Measurements from ENCODE around the gene ABCB9.

Gene ABCB9

GRCh38 chr12:122994781-122995502 lies 28.7 kb upstream of the ABCB9 start:
- no peak for DNase-seq

- peak in 1 of 5 donors; percentile 4 for DNase-seq
These were observed 27.9 kb upstream of the ABCB9 start for GRCh38 chr12:122994140-122994675.

DNA sequence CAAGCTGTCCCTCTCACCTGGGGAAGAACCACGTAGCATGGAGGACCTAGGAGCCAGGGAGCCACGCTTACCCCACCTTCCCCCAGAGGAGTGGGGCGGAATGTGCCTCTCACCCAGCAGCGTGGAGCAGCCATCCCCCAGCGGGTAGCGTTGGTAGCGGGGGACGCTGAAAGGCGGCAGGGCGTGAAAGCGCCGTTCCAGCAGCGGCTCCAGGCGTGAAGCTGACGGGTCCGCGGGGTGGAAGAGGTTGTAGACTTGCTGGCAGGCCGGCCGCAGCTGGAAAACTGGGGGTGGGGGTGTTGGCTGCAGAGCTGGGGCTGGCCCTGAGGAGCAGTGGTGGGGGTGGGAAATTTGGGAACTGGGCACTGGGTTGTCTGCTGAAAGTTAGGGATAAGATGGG lies 26.1 kb upstream of the ABCB9 start:
- DNase-seq, result peak in 2 of 5 donors; percentile 2 to 10

DNA sequence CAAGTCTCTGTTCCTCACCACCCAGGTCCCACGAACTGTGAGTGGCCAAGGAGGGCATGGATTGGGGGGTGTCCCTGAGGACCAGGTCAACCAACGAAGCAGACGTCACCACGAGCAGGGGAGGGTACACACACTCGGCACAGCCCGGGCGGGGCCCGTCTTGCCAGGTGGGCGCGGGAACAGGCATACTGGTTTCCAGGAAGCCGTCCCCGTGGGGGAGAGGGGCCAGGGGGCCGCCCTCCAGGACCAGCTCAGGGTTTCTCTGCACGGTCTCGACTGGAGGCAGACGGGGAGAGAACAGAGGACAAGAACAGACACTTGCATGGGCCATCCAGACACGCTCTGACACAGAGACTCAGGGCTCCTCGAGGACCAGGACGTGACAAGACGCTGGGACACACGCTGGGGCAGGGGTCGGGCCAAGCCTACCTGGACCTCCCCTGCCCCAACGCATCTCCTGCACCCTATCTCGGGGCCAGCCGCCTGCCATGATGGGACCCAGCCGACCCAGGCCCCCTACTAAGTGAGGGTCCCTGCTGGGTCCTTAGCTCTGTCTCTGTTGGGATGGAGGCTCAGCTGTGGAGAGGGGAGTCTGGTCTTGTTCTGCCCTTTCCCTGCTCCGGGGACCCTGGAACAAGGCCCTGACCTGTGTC lies 25.5 kb upstream of the ABCB9 start:
- DNase-seq, result peak in 1 of 5 donors; percentile 4

GRCh38 chr12:122990961-122991622 lies 24.8 kb upstream of the ABCB9 start:
- DNase-seq, result no peak

DNA sequence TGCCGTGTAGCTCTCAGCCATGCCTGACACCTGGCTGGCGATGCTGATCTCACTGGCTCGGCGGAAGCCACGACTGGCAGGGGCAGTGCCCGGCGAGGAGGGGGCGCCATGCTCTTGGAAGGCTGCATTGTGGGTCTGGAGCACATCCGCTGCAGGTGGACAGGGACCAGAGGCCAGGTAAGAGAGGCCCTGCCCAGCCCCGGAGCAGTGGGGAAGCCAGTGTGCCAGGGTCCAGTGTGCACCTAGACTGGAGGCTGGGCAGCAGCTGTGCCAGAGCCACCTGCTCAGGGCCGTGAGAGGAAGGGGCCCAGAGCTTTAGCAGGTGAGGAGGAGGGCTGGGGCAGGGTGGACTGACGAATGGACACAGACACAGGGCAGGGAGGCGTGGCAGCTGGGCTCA lies 24.3 kb upstream of the ABCB9 start:
- DNase-seq, result no peak

DNA sequence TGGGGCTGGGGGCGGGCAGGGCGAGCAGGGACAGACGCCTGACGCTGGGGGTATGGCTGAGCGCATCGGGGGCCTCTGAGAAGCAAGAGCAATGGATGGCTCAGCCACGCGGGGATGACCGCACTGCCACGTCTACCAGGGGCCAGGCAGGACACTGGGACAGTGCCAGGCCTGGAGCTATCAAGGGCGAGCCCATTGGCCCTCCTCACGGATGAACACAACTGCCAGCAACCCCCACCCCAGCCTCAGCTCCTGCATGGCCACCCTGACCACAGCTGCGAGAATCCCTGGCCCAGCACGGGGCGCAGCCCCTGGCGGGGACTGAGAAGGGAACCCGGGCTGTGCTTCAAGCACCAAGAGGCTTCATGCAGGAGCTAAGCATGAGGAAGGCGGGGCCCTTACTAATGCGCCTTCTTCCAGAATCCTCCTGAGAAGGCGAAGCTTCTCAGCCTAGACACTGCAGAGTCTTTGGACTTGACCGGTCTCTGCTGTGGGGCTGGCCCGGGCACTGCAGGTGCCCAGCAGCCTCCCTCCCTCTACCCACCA lies 23.7 kb upstream of the ABCB9 start:
- no peak for DNase-seq

DNA sequence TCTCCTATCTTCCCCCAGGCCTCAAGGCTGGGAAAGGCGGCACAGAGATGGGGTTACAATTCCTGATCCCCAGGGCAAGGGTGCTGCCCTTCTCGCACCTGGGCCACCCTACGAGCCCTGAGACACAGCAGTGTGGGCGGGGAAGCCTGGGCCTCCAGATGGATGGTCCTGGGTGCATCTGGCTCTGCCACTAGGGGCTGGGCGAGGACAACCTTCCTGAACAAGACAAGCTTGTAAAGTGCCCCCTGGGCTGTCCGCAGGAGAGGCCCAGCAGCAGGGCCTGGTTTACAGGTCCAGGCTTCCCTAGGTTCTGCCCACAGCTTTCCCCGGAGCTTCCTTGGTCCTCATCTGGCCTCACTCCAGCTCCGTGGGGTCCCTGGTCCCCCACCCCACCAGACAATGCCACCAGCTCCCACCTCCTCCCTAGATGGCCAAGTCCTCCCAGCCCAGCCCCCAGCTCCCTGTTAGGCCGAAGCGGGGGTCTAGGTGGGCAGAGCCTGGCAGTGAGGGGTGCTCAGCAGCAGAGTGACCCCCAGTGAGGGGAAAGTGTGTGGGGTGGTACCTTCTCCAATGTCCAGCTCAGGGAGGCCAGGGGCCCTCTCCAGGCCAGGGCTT lies 23.1 kb upstream of the ABCB9 start:
- no peak for DNase-seq

GRCh38 chr12:122988612-122989212 lies 22.4 kb upstream of the ABCB9 start:
- DNase-seq, result no peak

GRCh38 chr12:122988036-122988435 lies 21.8 kb upstream of the ABCB9 start:
- no peak for DNase-seq

DNA sequence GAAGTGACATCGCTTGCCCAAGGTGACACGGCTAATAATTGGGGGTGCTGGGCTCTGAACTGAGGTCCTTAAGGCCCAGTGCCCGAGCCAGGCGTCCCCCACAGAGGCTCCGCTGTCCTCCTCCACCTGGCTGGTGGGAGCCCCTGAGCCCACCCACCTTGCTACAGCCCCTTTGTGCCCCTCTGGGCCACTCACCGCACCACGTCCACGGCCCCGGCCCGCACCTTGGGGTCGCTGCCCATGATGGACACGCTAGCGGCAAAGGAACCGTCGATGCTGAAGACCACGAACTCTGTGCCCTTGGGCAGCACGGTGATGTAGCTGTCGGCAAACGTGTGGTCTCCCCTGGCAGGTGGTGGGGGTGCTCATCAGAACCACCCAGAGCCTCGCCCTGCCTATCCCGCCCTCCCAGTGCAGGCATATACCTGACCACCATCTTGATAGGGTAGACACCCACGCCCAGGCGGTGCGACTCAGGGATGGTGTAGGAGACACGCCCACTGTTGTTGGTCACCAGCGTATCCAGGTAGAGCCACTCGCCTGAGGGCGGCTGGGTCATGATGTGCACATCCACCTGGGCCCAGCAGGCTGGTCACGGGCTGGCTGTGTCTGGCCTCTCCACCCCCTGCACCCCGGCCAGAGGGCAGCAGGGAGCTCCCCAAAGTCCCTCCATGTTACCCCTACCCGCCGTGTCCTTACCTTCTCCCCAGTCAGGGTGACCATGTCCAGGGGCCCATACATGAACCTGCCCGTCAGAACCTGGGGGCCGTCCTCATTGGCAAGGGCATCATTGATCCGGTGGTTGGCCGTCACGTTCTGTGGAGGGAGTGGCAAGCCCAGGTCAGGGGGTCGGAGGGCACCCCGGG lies 21.1 kb upstream of the ABCB9 start:
- no peak for DNase-seq

DNA sequence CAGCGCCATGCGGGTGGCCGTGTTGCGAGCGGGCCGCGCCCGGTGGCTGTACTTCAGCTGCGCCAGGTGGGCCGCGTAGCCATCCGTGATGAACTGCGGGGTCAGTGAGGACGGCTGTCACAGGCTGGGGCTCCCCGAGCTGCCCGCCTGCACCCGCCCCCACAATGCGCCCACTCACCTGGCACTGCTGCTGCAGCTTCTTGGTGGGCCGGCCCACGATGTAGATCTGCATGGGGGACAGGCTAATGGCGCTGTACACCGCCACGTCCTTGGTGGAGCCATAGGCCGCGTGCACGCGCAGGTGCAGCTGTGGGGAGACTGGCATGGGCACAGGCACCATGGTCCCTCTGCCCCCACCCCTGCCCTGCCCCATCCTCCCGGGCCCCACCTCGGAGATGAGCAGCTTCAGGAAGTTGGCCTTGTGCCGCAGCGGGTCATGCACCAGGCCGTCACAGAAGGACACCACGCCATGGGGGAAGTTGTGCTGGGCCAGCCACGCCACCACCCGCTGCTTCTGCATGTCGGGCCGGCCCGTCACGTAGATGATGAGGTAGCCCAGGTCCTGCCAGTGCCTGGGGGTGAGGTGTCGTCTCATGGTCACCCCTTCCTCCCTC lies 20.1 kb upstream of the ABCB9 start:
- no peak for DNase-seq

DNA sequence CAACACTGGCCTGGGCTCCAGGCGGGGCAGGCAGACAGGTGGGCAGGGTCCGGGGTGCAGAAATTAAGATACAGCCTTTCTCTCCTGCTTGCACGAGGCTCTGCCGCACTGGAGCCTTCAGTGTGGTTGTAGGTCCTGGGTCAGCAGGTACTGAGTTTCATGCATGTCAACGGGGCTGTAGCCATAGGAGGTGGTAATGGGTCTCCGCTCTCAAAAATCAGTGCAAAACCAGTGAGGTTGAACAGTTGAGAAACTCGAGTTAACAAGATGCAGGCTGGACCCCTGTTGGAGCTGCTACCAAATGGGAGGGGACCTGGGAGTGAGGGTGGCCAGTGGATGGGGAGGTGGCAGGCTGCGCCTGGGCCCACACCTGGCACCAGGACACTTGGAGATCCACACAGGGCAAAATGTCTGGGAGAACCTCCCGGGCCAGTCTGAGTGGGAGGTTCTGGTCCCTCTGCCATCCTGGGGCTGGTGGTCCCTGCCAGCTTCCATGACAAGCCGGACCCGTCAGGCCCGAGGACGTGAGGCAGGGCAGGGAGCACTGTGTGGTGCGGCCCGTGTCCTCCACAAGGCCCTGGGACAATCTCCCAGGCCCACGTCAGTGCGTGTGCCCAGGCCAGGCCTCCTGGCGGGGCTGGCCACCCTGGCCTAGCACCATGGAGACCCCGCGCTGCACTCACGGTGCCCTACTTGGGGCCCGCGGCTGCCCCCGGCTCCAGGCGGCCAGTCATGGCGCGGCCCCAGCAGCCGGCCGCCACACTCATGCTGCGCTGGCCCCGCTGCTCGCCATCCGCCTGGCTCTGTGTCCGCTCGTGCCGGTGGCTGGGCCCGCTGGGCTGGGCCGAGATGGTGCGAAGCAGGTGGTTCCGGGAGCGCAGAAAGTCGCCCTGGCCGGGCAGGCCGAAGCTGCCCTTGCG lies 19.3 kb upstream of the ABCB9 start:
- DNase-seq, result no peak

- DNase-seq, result no peak
These were observed 18.5 kb upstream of the ABCB9 start for GRCh38 chr12:122984612-122985337.

DNA sequence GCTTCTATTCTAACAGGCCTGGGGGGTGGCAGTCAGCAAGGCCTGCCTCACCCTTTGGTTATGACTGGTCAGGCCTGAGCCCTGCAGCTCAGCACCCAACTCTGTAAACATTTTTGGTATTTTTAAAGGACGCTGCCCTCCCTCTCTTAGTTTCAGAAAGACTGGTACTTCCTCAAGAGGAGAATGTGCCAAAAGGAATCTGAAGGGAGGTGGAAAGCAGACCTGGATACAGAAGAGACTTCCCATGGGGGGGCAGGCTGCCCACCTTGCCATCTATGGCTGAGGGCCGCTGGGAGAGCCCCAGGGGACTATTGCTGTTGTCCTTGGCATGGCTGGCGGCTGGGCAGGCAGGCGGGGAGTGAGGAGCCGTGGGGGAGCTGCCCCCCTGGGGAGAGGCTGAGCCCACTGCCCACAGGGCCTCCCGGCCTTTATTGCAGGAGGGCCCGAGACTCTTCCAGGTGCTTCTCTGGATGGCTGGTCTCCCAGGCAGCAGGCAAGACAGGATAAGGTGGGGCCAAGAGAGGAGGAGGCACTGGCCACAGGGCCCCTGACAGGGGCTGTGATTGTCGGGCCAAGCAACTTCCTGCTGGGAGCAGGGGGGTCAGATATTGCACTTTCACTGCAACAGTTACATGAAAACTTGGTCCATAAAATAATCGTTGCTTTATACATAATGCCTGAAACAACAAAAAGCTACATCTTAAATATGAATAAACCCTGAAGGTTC lies 17.7 kb upstream of the ABCB9 start:
- no peak for DNase-seq

- DNase-seq, result no peak
These were observed 16.9 kb upstream of the ABCB9 start for GRCh38 chr12:122982963-122983788.

GRCh38 chr12:122982477-122982815 lies 16.2 kb upstream of the ABCB9 start:
- DNase-seq, result no peak
